Right lobe of liver (tissue), 4 donors: Measurements from ENCODE around the gene DIS3L2.

Experiments
- CTCF ChIP-seq, 4 donors: fragments of 200-600 bp in 3 of 4; fragments of 450-650 bp in 1 of 4; IDR thresholded peaks; one replicate each; pipeline versions ENCODE4 v1.5.1 to v1.8.0; 2016 to 2022; ENCODE audit warnings: antibody characterized with exemption in 4 of 4, mild to moderate bottlenecking in 2 of 4
- POLR2A ChIP-seq: fragments of 450-650 bp; IDR thresholded peaks from one replicate; pipeline ENCODE4 v1.6.1; 2017; ENCODE audit warnings: antibody characterized with exemption, mild to moderate bottlenecking
- donor health status: DM: no; HTN: no; CAD: no.
- donor health status: DM: no; HTN: no; CAD: no.
- donor health status: DM: no; HTN: yes; CAD: no.

- no peak for TF ChIP-seq CTCF (IDR thresholded peaks at IDR 0.05)
- TF ChIP-seq POLR2A = no peak
Measured at GRCh38 chr2:232142502-232142901, 181.0 kb downstream of the DIS3L2 start.
